Measurements from ENCODE around the gene ARID3B.
"Not testable (repeated sequence)": the region's sequence is repeated elsewhere in the genome, so short reads cannot be mapped to it uniquely, and the experiment has no call there.

Gene ARID3B

DNA sequence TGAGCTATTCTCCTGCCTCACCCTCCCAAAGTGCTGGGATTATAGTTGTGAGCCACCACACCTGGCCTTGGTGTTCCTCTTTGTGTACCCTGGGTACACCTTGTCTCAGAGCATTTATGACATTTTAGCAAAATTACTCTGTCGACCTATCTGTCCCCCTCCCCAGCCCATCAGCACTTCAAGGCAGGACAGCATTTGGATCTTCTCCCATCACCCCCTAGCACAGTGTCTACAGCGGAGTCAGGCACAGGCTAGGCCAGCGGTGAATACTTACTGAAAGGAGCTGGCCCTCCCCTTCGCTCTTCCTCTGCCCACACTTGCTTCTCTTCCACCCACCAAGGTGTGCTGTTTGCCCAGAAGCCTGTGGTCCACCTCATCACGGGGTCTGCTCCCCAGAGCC is 54.3 kb downstream of the ARID3B start:
- Histone ChIP-seq H3K4me2 (no peak overlapping the region), H3K27ac (no peak overlapping the region), H3K27me3 (ENCODE audit: insufficient read depth, low read depth) (no peaks in the 10 kb centered on the region), H2AFZ (ENCODE audit: low read depth) (no peak overlapping the region), H3K4me3 (IDR thresholded peaks at IDR 0.05; ENCODE audit: insufficient read depth, low read depth, low read length) (no peak overlapping the region), H4K20me1 (ENCODE audit: insufficient read depth) (no peaks in the 10 kb centered on the region), H3K79me2 (ENCODE audit: insufficient read depth, low read depth) (no peaks in the 10 kb centered on the region), H3K4me1 (ENCODE audit: low read depth, poor library complexity, severe bottlenecking) (no peaks in the 10 kb centered on the region), H3K36me3 (ENCODE audit: insufficient read depth) (no peaks in the 10 kb centered on the region; the same call in none of the 2 replicates), H3K9ac (no peak overlapping the region)
- TF ChIP-seq, protein P1, sequence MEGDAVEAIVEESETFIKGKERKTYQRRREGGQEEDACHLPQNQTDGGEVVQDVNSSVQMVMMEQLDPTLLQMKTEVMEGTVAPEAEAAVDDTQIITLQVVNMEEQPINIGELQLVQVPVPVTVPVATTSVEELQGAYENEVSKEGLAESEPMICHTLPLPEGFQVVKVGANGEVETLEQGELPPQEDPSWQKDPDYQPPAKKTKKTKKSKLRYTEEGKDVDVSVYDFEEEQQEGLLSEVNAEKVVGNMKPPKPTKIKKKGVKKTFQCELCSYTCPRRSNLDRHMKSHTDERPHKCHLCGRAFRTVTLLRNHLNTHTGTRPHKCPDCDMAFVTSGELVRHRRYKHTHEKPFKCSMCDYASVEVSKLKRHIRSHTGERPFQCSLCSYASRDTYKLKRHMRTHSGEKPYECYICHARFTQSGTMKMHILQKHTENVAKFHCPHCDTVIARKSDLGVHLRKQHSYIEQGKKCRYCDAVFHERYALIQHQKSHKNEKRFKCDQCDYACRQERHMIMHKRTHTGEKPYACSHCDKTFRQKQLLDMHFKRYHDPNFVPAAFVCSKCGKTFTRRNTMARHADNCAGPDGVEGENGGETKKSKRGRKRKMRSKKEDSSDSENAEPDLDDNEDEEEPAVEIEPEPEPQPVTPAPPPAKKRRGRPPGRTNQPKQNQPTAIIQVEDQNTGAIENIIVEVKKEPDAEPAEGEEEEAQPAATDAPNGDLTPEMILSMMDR (conservative IDR thresholded peaks at IDR 0.05; ENCODE audit: low read depth, low read length), result no peak

DNA sequence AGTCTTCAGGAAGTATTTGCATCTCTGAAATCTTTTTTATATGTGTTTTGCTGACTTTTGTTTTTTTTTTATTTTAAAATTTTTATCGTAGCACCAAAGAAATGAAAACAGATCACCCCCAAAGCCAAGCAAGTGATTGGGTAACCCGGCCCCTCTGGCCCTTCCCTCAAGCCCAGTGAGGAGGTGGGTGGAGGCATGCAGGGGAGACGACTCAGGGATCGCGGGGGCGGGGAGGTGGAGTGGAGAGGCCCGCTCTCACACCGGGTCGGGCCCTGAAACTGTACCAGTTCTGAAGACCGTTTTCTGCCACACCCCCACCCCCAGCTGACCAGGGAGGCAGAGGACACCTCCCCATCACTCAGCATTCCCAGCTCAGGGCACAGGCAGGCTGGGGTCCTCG is 55.7 kb downstream of the ARID3B start:
- H3K79me2 ChIP-seq (ENCODE audit: insufficient read depth, low read depth); H3K4me3 ChIP-seq (IDR thresholded peaks at IDR 0.05; ENCODE audit: insufficient read depth, low read depth, low read length); H4K20me1 ChIP-seq (ENCODE audit: insufficient read depth); H3K27me3 ChIP-seq (ENCODE audit: insufficient read depth, low read depth); H2AFZ ChIP-seq (ENCODE audit: low read depth); H3K4me2 ChIP-seq; H3K9ac ChIP-seq; H3K27ac ChIP-seq; H3K4me1 ChIP-seq (ENCODE audit: low read depth, poor library complexity, severe bottlenecking); H3K36me3 ChIP-seq (ENCODE audit: insufficient read depth): not testable (repeated sequence)

DNA sequence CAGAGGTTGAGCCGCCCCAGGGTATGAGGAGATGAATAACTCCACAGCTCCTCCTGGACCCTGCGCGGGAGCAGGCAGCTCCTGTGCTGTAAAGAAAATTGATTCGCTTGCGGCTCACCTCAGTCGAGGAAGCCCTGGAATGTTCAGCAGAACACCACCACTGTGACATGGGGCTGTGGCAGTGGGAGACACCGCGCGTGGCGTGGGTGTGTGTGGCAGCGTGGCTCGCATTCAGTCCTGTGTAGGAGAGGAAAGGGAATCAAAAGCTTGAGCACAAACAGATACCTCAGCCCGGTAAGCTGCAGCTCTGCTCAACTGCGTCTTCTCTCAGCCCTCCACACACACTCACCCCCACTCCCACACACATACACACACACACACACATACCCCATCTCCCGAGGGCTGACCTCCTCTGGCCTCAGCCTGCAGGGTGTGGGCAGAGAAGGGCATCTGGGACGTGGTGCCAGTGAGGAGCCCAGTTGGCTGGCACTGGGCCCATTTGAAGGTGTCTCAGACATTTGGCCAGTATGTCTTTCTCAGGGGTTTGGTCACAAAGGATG is 56.2 kb downstream of the ARID3B start:
- not testable (repeated sequence) for H3K9ac ChIP-seq; H3K4me3 ChIP-seq (IDR thresholded peaks at IDR 0.05; ENCODE audit: insufficient read depth, low read depth, low read length); H3K36me3 ChIP-seq (ENCODE audit: insufficient read depth); H3K4me2 ChIP-seq; H3K27ac ChIP-seq; H4K20me1 ChIP-seq (ENCODE audit: insufficient read depth); H2AFZ ChIP-seq (ENCODE audit: low read depth); H3K27me3 ChIP-seq (ENCODE audit: insufficient read depth, low read depth); H3K4me1 ChIP-seq (ENCODE audit: low read depth, poor library complexity, severe bottlenecking); H3K79me2 ChIP-seq (ENCODE audit: insufficient read depth, low read depth)

DNA sequence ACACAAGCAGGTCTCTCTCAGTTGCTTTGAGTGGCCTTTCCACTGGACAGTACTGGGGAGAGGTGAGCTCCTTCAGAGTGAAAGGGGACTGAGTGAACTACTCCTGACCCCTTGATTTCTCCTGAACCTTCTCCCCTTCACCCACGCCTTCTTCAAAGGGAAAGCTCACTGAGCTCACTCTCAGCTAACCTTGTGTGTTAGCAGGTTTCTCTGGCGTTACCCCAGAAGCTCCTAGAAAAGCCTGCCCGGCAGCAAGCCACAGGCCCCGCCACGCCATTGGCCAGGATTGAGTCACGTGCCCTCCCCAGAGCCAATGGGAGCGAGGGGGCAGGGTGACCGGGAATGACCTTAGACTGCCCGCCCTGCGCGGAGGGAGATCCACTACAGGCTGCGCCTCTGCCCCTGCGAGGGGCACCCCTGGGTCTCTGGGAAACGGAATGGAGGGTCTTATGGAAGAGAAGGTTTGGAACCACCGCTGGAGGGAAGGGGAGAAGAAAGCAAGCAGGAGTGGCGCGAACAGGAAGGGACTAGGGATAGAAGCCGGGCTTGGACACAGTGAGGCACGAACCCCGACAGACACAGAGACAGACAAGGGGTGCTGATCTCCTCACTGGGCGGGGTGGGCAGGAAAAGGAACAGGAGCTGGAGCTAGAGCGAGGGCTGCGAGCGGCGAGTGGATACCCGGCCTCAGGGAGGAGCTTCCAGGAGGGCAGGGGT is 57.3 kb downstream of the ARID3B start:
- no peaks in the 10 kb centered on the region for H4K20me1 ChIP-seq (ENCODE audit: insufficient read depth)
- H3K9ac ChIP-seq, result peak overlapping the region; percentile 51; the same call in 1 of the 2 replicates
- H3K4me3 ChIP-seq (IDR thresholded peaks at IDR 0.05; ENCODE audit: insufficient read depth, low read depth, low read length), result no peak overlapping the region
- no peak overlapping the region for H2AFZ ChIP-seq (ENCODE audit: low read depth)
- no peaks in the 10 kb centered on the region for H3K27me3 ChIP-seq (ENCODE audit: insufficient read depth, low read depth)
- H3K79me2 ChIP-seq (ENCODE audit: insufficient read depth, low read depth), result no peaks in the 10 kb centered on the region
- H3K4me1 ChIP-seq (ENCODE audit: low read depth, poor library complexity, severe bottlenecking), result no peaks in the 10 kb centered on the region
- TF ChIP-seq, protein P1 (conservative IDR thresholded peaks at IDR 0.05; ENCODE audit: low read depth, low read length), result no peak
- H3K36me3 ChIP-seq (ENCODE audit: insufficient read depth), result no peaks in the 10 kb centered on the region
- peak overlapping the region; percentile 18; the same call in 1 of the 2 replicates for H3K27ac ChIP-seq
- peak overlapping the region; percentile 33; the same call in 1 of the 2 replicates for H3K4me2 ChIP-seq

DNA sequence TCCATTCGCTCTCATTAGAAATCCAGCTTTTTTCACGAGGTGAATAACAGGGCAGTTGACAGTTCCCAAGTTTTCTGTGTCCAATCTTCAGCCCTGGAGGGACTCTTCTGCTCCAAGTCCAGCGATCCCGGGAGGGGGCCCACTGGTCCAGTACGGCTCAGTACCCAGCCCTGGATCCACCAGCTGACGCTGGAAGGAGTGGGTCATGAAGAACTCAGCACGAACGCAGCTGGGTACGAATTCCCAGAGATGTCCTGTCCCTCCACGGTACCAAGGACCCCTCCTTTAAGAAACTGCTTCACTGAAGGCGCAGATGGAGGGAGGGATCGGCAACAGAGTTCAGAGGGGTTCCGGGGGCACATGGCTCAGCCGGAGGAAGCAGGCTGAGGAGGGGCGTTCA is 58.1 kb downstream of the ARID3B start:
- no peak overlapping the region for H3K9ac ChIP-seq
- no peak overlapping the region for H3K27ac ChIP-seq
- peak overlapping the region; percentile 33; the same call in 1 of the 2 replicates for H3K4me2 ChIP-seq

More for the DNA sequence above, 58.1 kb downstream of the ARID3B start:
- Histone ChIP-seq H4K20me1 (ENCODE audit: insufficient read depth) (no peaks in the 10 kb centered on the region), H3K4me1 (ENCODE audit: low read depth, poor library complexity, severe bottlenecking) (no peaks in the 10 kb centered on the region), H3K4me3 (IDR thresholded peaks at IDR 0.05; ENCODE audit: insufficient read depth, low read depth, low read length) (no peak overlapping the region), H2AFZ (ENCODE audit: low read depth) (no peak overlapping the region), H3K79me2 (ENCODE audit: insufficient read depth, low read depth) (no peaks in the 10 kb centered on the region), H3K27me3 (ENCODE audit: insufficient read depth, low read depth) (no peaks in the 10 kb centered on the region), H3K36me3 (ENCODE audit: insufficient read depth) (no peaks in the 10 kb centered on the region)
- TF ChIP-seq, protein P1 (conservative IDR thresholded peaks at IDR 0.05; ENCODE audit: low read depth, low read length), result no peak
